Medulla oblongata (tissue), 1 donor: ENCODE results near the gene TPSAB1.
"Not testable (repeated sequence)": the region's sequence is repeated elsewhere in the genome, so short reads cannot be mapped to it uniquely, and the experiment has no call there.

Experiments used
- DNase-seq: peaks from one replicate; pipeline ENCODE4 v3.0.0-alpha.2; 2015; ENCODE audit errors: extremely low spot score

TPSAB1 gene

GRCh38 chr16:1265090-1265630 is 24.7 kb downstream of the TPSAB1 start:
- DNase-seq: no peak

GRCh38 chr16:1265826-1266225 is 25.3 kb downstream of the TPSAB1 start:
- no peak for DNase-seq

- not testable (repeated sequence) for DNase-seq
Observed at GRCh38 chr16:1269418-1269817, 28.9 kb downstream of the TPSAB1 start.

- no peak for DNase-seq
Observed at GRCh38 chr16:1271380-1271723, 30.8 kb downstream of the TPSAB1 start.

- DNase-seq: not testable (repeated sequence)
Observed at GRCh38 chr16:1271724-1272413, 31.4 kb downstream of the TPSAB1 start.

GRCh38 chr16:1272453-1273198 is 32.1 kb downstream of the TPSAB1 start:
- no peak for DNase-seq

GRCh38 chr16:1273816-1274215 is 33.3 kb downstream of the TPSAB1 start:
- DNase-seq: no peak

- no peak for DNase-seq
Observed at GRCh38 chr16:1274767-1275166, 34.3 kb downstream of the TPSAB1 start.

GRCh38 chr16:1275791-1276579 is 35.5 kb downstream of the TPSAB1 start:
- no peak for DNase-seq

- no peak for DNase-seq
Observed at GRCh38 chr16:1276580-1276878, 36.0 kb downstream of the TPSAB1 start.

GRCh38 chr16:1277151-1277598 is 36.7 kb downstream of the TPSAB1 start:
- DNase-seq: no peak

- no peak for DNase-seq
Observed at GRCh38 chr16:1277617-1278282, 37.2 kb downstream of the TPSAB1 start.

- no peak for DNase-seq
Observed at GRCh38 chr16:1278477-1278876, 38.0 kb downstream of the TPSAB1 start.

- DNase-seq: no peak
Observed at GRCh38 chr16:1279081-1279944, 38.8 kb downstream of the TPSAB1 start.

- DNase-seq: no peak
Observed at GRCh38 chr16:1279945-1280589, 39.6 kb downstream of the TPSAB1 start.

GRCh38 chr16:1280783-1281182 is 40.3 kb downstream of the TPSAB1 start:
- DNase-seq: no peak

- DNase-seq: no peak
Observed at GRCh38 chr16:1281517-1281916, 41.0 kb downstream of the TPSAB1 start.

GRCh38 chr16:1282324-1282973 is 41.9 kb downstream of the TPSAB1 start:
- DNase-seq: no peak

GRCh38 chr16:1283296-1283695 is 42.8 kb downstream of the TPSAB1 start:
- DNase-seq: no peak
